Keratinocyte (primary cell): Measurements from ENCODE around the gene APOD. TPM values are rescaled to one million over a fixed set of nuclear protein-coding genes. Genes with fewer than 3 reads are reported as not detected.
"Not testable (repeated sequence)": the region's sequence is repeated elsewhere in the genome, so short reads cannot be mapped to it uniquely, and the experiment has no call there.

ENCODE experiments used
- DNase-seq: peaks from one replicate; pipeline ENCODE4 v3.0.0-alpha.2; 2011; ENCODE audit warnings: low read depth, missing footprints, low spot score
- FAIRE-seq: peaks from 2 replicates; lab custom pipeline; 2011; peaks lifted over from hg19 to GRCh38; lab: Jason Lieb, UNC
- H2AFZ ChIP-seq: 2 replicates; pipeline ENCODE4 v1.6.0; 2012; ENCODE audit warnings: low read length, control low read depth, inconsistent platforms; ENCODE audit not compliant: control insufficient read depth
- H3K27ac ChIP-seq: 2 replicates; pipeline ENCODE4 v1.5.1; 2011; ENCODE audit warnings: low read length; ENCODE audit not compliant: control insufficient read depth, insufficient read depth
- H3K27me3 ChIP-seq: 3 replicates; pipeline ENCODE4 v1.6.0; 2011; ENCODE audit warnings: low read length; ENCODE audit not compliant: control insufficient read depth, insufficient read depth; ENCODE audit errors: extremely low read depth
- H3K36me3 ChIP-seq, 2 experiments: 2 replicates in 1 of 2; 3 replicates in 1 of 2; pipeline ENCODE4 v1.5.1; 2011; ENCODE audit warnings: low read length in 2 of 2, mild to moderate bottlenecking in 1 of 2; ENCODE audit not compliant: control insufficient read depth in 2 of 2, insufficient read depth in 2 of 2; ENCODE audit errors: extremely low read depth in 1 of 2
- H3K4me1 ChIP-seq: 3 replicates; pipeline ENCODE4 v1.5.1; 2011; ENCODE audit warnings: low read length; ENCODE audit not compliant: control insufficient read depth, insufficient read depth; ENCODE audit errors: extremely low read depth
- H3K4me2 ChIP-seq: 3 replicates; pipeline ENCODE4 v1.6.0; 2011; ENCODE audit warnings: low read depth, low read length; ENCODE audit not compliant: control insufficient read depth, insufficient read depth; ENCODE audit errors: extremely low read depth
- H3K4me3 ChIP-seq, 3 experiments: fragments of 200-600 bp in 1 of 3; sonication (generic) in 1 of 3; 2 replicates in 2 of 3; 3 replicates in 1 of 3; pipeline ENCODE4 v1.5.1; 2011 to 2016; ENCODE audit warnings: low read length in 3 of 3, mild to moderate bottlenecking in 3 of 3, control low read depth in 2 of 3, inconsistent platforms in 1 of 3, low read depth in 1 of 3, mixed read lengths in 1 of 3, mixed run types in 1 of 3, moderate library complexity in 1 of 3; ENCODE audit not compliant: control insufficient read depth in 2 of 3, insufficient read depth in 2 of 3; ENCODE audit errors: extremely low read depth in 1 of 3
- H3K79me2 ChIP-seq: 2 replicates; pipeline ENCODE4 v1.6.0; 2012; ENCODE audit warnings: low read length; ENCODE audit not compliant: control insufficient read depth, insufficient read depth
- H3K9ac ChIP-seq: 3 replicates; pipeline ENCODE4 v1.6.0; 2011; ENCODE audit warnings: low read length; ENCODE audit not compliant: control insufficient read depth, insufficient read depth; ENCODE audit errors: extremely low read depth
- H3K9me1 ChIP-seq: 3 replicates; pipeline ENCODE4 v1.6.0; 2011; ENCODE audit warnings: low read length; ENCODE audit not compliant: control insufficient read depth, insufficient read depth; ENCODE audit errors: extremely low read depth
- H3K9me3 ChIP-seq: 2 replicates; pipeline ENCODE4 v1.5.1; 2012; ENCODE audit warnings: low read depth, low read length; ENCODE audit not compliant: control insufficient read depth
- H4K20me1 ChIP-seq: 3 replicates; pipeline ENCODE4 v1.6.0; 2011; ENCODE audit warnings: low read length; ENCODE audit not compliant: control insufficient read depth, insufficient read depth; ENCODE audit errors: extremely low read depth
- EZH2 ChIP-seq: IDR thresholded peaks from one replicate; pipeline ENCODE4 v1.6.1; 2012; ENCODE audit warnings: inconsistent platforms, mild to moderate bottlenecking, low read length, moderate library complexity
- dilution Hi-C: fragments of 300-500 bp; cut with MboI; formaldehyde crosslinking; loops from one replicate; pipeline ENCODE4 v1.7.0; 2020; ENCODE audit warnings: low sequenced_read_pairs; ENCODE audit not compliant: extremely low pct_ligation_motif_present
- polyA minus RNA-seq, 3 experiments: library from RNA; depleted of rRNA, polyadenylated mRNA; stranded (reverse); fragments of >200 nt; gene quantifications; 1 replicate in 1 of 3; 2 replicates in 1 of 3; 3 replicates in 1 of 3; pipeline ENCODE4 v1.2.3, GENCODE V29; 2011
- polyA plus RNA-seq, 5 experiments: library from polyadenylated mRNA; depleted of rRNA in 3 of 5; stranded (reverse) in 3 of 5; stranded (forward) in 1 of 5; unstranded in 1 of 5; fragments of >200 nt; gene quantifications; 1 replicate in 1 of 5; 2 replicates in 3 of 5; 3 replicates in 1 of 5; pipeline versions ENCODE4 v1.2.1 to v1.2.3, GENCODE V29; 2011 to 2012; ENCODE audit warnings: missing spikeins in 2 of 5, low read depth in 1 of 5, low replicate concordance in 1 of 5
- TF ChIP-seq, protein P1 (sequence below), 3 experiments: IDR thresholded peaks in 1 of 3; conservative IDR thresholded peaks in 1 of 3; optimal IDR thresholded peaks in 1 of 3; 2 replicates in 2 of 3; 3 replicates in 1 of 3; pipeline versions ENCODE3 to v1.5.1; 2011; ENCODE audit warnings: low read length in 3 of 3, mild to moderate bottlenecking in 3 of 3, moderate library complexity in 2 of 3, control low read depth in 1 of 3, inconsistent platforms in 1 of 3; ENCODE audit not compliant: insufficient read depth in 2 of 3; ENCODE audit errors: extremely low read depth in 1 of 3

The APOD gene
- polyA plus RNA-seq (not detected in 3 replicates), polyA minus RNA-seq (not detected in 3 replicates)
- 2.9 TPM for polyA plus RNA-seq (2011; ENCODE audit: low read depth)
- polyA plus RNA-seq (2011; cell fraction: cytosol; rRNA removed): 0.06 and 0.11 TPM in 2 replicates
- polyA plus RNA-seq (2011; cell fraction: nucleus; rRNA removed): not detected in 2 replicates
- 1.4 TPM in 1 of 2 replicates, not detected in the other for polyA plus RNA-seq (2012; ENCODE audit: low replicate concordance)
- polyA minus RNA-seq (2011; cell fraction: cytosol; rRNA and poly(A)+ RNA removed): not detected
- polyA minus RNA-seq (2011; cell fraction: nucleus; rRNA and poly(A)+ RNA removed): not detected in 2 replicates

DNA sequence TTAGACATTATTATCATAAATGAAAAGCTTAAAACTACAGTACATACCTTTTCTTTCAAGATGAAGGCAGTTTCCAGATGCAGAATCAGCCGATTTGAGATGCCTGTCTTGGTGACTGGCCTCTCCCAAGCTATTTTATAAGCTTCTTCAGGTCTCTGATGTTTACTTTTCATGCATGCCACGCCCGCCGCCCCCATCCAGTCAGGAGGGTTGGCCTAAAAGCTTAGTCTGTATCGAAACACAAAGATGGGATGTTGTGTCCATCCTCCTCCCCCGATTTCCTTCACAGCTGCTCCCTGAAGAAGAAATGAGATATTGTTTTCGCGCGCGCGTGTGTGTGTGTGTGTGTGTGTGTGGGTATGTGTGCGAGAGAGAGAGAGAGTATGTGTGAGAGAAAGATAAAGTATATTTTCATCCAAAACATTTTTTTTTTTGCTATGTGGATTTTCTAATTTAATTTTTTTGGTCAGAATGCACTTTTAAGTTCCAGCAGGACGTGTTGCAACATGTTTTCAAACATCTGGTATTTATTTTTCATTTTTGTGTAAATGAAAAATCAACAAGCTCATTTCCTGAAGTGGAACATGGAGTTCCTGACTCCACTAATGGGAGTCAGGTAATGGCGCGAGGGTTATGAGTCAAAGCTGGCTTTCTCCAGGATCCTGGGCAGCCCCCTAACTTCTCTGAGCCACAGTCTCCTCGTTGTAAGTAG is at the start of gene APOD:
Gene APOD (minus strand): TSS at position 110 of the 712 bp plus-strand sequence. CDS start 4,479 bp downstream, outside the sequence.
- H3K9me3 ChIP-seq: no peaks in the 10 kb centered on the region
- H3K9me1 ChIP-seq: no peaks in the 10 kb centered on the region
- no peak within 1 kb of the TSS for H3K27ac ChIP-seq
- H2AFZ ChIP-seq: no peak within 1 kb of the TSS
- DNase-seq: no peak
- dilution Hi-C loops: no loop called here
- peaks cover 3% of the 10 kb centered on the region for H3K4me1 ChIP-seq
- TF ChIP-seq, protein P1, sequence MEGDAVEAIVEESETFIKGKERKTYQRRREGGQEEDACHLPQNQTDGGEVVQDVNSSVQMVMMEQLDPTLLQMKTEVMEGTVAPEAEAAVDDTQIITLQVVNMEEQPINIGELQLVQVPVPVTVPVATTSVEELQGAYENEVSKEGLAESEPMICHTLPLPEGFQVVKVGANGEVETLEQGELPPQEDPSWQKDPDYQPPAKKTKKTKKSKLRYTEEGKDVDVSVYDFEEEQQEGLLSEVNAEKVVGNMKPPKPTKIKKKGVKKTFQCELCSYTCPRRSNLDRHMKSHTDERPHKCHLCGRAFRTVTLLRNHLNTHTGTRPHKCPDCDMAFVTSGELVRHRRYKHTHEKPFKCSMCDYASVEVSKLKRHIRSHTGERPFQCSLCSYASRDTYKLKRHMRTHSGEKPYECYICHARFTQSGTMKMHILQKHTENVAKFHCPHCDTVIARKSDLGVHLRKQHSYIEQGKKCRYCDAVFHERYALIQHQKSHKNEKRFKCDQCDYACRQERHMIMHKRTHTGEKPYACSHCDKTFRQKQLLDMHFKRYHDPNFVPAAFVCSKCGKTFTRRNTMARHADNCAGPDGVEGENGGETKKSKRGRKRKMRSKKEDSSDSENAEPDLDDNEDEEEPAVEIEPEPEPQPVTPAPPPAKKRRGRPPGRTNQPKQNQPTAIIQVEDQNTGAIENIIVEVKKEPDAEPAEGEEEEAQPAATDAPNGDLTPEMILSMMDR (optimal IDR thresholded peaks at IDR 0.05 in 1 of 3, IDR thresholded peaks at IDR 0.05 in 1 of 3, conservative IDR thresholded peaks at IDR 0.05 in 1 of 3; ENCODE audit: extremely low read depth in 1 of 3, insufficient read depth in 2 of 3, low read length in 3 of 3): no peak
- no peak for TF ChIP-seq EZH2
- no peaks in the 10 kb centered on the region for H4K20me1 ChIP-seq
- H3K27me3 ChIP-seq: peaks cover 10% of the 10 kb centered on the region
- no peaks in the 10 kb centered on the region for H3K79me2 ChIP-seq
- no peak within 1 kb of the TSS for H3K9ac ChIP-seq
- no peak within 1 kb of the TSS for H3K4me3 ChIP-seq
- H3K36me3 ChIP-seq: no peaks in the 10 kb centered on the region
- FAIRE-seq: no peak
- no peak within 1 kb of the TSS for H3K4me2 ChIP-seq

DNA sequence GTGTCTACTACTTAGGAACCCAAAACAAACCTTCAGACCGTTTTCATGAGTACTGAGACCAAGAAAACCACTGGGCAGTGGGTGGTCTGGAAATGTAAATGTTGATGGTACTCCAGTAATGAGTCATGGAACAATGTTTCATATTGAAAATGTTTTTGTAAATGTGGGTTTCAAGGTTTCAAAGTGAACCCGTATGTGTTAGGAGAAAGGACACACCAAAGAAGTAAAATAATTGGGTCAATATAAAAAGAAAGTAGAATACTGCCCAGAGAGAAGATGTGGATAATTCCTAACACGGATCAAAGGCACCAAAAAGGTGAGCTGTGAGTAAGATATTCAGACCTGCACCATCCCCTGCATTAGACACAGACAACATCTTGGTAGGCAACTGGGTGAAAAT is 49.6 kb upstream of the APOD start:
- H3K4me2 ChIP-seq, H3K79me2 ChIP-seq, H3K9me1 ChIP-seq, H3K9ac ChIP-seq, H4K20me1 ChIP-seq, H3K4me3 ChIP-seq, DNase-seq, H3K9me3 ChIP-seq, H2AFZ ChIP-seq, FAIRE-seq, dilution Hi-C loops, H3K4me1 ChIP-seq, H3K36me3 ChIP-seq, H3K27ac ChIP-seq, H3K27me3 ChIP-seq: not testable (repeated sequence)

DNA sequence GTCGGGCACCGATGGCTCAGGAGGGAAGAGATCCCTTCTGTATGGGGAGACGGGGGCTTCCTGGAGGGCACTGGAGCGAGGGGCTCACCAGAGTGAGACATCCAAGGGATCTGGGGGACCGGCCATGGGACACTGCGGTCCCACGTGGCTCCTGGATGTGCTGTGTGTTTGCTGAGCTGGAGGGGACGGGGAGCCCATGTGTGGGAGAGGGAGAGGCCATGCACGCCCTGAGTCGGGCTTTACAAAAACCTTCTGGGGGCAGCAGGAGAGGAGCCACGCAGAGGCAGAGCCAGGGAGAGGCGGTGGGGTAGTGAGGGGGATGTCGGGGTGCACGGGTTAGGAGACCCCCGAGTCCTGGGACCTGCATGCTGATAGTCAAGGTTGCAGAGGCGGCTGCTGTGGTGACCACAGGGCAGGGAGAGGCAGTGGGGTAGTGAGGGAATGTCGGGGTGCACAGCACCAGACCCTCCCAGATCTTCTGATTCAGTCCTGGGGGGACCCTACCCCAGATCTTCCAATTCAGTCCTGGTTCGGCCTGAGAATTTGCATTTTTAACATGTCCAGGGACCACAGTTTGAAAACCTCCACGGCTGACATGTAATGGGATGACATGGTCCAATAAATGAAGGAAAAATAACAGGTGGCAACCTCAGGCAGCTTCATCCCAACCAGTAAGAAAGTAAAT is 48.9 kb upstream of the APOD start:
- DNase-seq, H3K27me3 ChIP-seq, H3K27ac ChIP-seq, H4K20me1 ChIP-seq, H3K4me2 ChIP-seq, H2AFZ ChIP-seq, H3K9me3 ChIP-seq, H3K79me2 ChIP-seq, H3K4me1 ChIP-seq, H3K4me3 ChIP-seq, H3K9ac ChIP-seq, dilution Hi-C loops, H3K9me1 ChIP-seq, H3K36me3 ChIP-seq, FAIRE-seq: not testable (repeated sequence)

DNA sequence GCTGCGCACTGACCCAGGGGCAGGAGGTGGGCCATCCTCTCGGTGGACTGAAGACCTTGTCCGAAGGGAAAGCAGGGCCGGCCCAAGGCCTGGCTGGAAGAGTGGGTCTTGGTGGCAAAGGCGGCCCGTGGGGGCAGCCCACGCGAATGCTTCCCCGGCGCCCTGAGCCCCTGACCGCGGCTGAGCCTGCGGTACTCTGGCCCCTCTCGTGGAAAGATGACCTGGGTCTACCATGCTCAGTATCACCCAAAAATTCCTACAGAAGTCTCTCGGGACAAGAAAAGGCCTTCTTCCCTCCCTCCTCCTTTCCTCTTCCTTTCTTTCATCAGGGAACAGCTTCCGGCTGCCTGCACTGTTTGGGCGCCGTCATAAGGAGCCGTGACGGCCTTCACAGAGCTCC is 48.3 kb upstream of the APOD start:
- H3K4me1 ChIP-seq, H3K27ac ChIP-seq, H3K9me3 ChIP-seq, dilution Hi-C loops, H3K27me3 ChIP-seq, H4K20me1 ChIP-seq, H2AFZ ChIP-seq, H3K36me3 ChIP-seq, FAIRE-seq, H3K79me2 ChIP-seq, H3K4me2 ChIP-seq, H3K4me3 ChIP-seq, H3K9ac ChIP-seq, DNase-seq, H3K9me1 ChIP-seq: not testable (repeated sequence)
